HEK293T (cell line): ENCODE measurements around the gene RANBP3.

ENCODE experiments used
- ARNT ChIP-seq: fragments of 450-650 bp; IDR thresholded peaks from 2 replicates; pipeline ENCODE4 v1.6.1; 2017; ENCODE audit warnings: mild to moderate bottlenecking
- ELF4 ChIP-seq: fragments of 450-650 bp; IDR thresholded peaks from 2 replicates; pipeline ENCODE4 v1.6.1; 2017; ENCODE audit warnings: antibody characterized with exemption
- SUZ12 ChIP-seq: fragments of 450-650 bp; IDR thresholded peaks from 2 replicates; pipeline ENCODE4 v1.6.1; 2016; ENCODE audit warnings: mild to moderate bottlenecking
- TARDBP ChIP-seq: fragments of 450-650 bp; IDR thresholded peaks from 2 replicates; pipeline ENCODE4 v1.6.1; 2016
- ZNF384 ChIP-seq: fragments of 450-650 bp; IDR thresholded peaks from 2 replicates; pipeline ENCODE4 v1.6.1; 2016

DNA sequence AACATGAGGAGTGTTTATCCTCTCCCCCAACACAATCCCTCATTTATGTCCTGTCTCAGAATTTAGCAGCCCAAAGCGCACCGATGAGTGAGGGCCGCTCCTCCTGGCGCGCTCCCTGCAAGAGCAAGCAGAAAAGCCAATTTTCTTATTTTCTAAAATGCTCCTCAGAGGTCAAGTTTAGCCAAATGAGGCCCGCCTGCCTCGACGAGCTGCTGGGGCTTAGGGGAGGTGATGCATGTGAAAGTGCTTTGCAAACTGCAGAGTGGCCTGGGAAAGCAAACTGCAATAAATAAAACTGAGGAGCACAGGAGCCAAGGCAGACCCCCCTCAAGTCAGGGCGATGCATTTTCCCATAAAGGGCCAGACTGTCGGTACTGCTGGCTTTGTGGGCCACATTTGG is 34.9 kb downstream of the RANBP3 start:
- no peak for TF ChIP-seq TARDBP
- TF ChIP-seq SUZ12: no peak
- no peak for TF ChIP-seq ARNT
- TF ChIP-seq ELF4: no peak
- TF ChIP-seq ZNF384: no peak
